ENCODE results near the gene ZFYVE28. TPM values are rescaled to one million over a fixed set of nuclear protein-coding genes. Genes with fewer than 3 reads are reported as not detected.

ZFYVE28 gene
- total and polyA plus RNA-seq, 2 experiments from 2014 or later, result 4.6 to 9.6 TPM

GRCh38 chr4:2299794-2300193, 118.7 kb downstream of the ZFYVE28 start:
- no peak for DNase-seq
- H3K4me1 ChIP-seq (ENCODE audit: insufficient read depth), result no peaks in the 10 kb centered on the region

DNA sequence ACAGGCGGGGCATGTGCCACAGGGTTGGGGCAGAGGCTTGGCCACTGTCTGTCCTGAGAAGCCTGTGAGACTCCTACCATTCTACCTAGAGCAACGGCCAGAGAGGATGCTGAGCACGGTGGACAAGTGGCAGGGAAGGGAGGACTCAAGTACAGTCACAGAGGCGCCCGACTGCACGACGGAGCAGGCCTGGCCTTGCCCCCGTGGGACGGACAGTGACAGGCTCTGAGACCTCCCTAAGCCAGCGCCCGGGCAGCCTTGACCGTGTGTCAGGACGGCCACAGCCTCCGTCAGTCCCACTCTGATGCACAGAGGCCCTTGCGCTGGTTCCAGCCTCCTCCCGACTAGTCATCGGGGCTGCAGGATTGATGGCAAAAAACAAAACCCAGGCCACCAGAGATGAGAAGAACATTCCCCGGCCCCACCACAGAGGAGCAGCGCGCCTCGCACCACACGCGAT, 119.9 kb downstream of the ZFYVE28 start:
- no peaks in the 10 kb centered on the region for H3F3A ChIP-seq (ENCODE audit: insufficient read depth)
- in situ Hi-C loops (cut with MboI), result no loop called here
- H3K27ac ChIP-seq, result no peak overlapping the region
- H4K20me1 ChIP-seq (ENCODE audit: insufficient read depth), result no peaks in the 10 kb centered on the region
- no peaks in the 10 kb centered on the region for H3K27me3 ChIP-seq (replicated peaks; ENCODE audit: insufficient read depth)
- H3K79me2 ChIP-seq (ENCODE audit: insufficient read depth), result no peaks in the 10 kb centered on the region
- H2AFZ ChIP-seq, result no peak overlapping the region
- H3K4me2 ChIP-seq (ENCODE audit: unreplicated experiment), result no peak overlapping the region
- 28 to 37% methylated on average over 23 of the region's 23 CpGs for WGBS, 2 experiments (ENCODE audit: low coverage in 1 of 2, low lambda C conversion rate in 2 of 2, missing lambda C conversion rate in 2 of 2)
- H3K4me1 ChIP-seq (ENCODE audit: insufficient read depth), result no peaks in the 10 kb centered on the region
- H3K4me3 ChIP-seq, result no peak overlapping the region
- no peaks in the 10 kb centered on the region for H3K9me3 ChIP-seq (ENCODE audit: low read depth)
- no peak overlapping the region for H3K9ac ChIP-seq
- TF ChIP-seq EZH2phosphoT487 (IDR thresholded peaks at IDR 0.05; ENCODE audit: insufficient read depth, low read depth) (no peak), EZH2 (IDR thresholded peaks at IDR 0.05; ENCODE audit: insufficient read depth, poor library complexity, severe bottlenecking) (no peak)
- no peaks in the 10 kb centered on the region for H3K36me3 ChIP-seq (ENCODE audit: low read depth)
- peak; percentile 40 for DNase-seq
- H3K9me2 ChIP-seq (ENCODE audit: insufficient read depth), result no peaks in the 10 kb centered on the region

More at GRCh38 chr4:2299794-2300193, 118.7 kb downstream of the ZFYVE28 start:
- Histone ChIP-seq H3K27ac (no peak overlapping the region), H2AFZ (no peak overlapping the region), H3K9me2 (ENCODE audit: insufficient read depth) (no peaks in the 10 kb centered on the region), H3K4me3 (no peak overlapping the region), H3K9me3 (ENCODE audit: low read depth) (no peaks in the 10 kb centered on the region), H3K27me3 (replicated peaks; ENCODE audit: insufficient read depth) (no peaks in the 10 kb centered on the region), H3K36me3 (ENCODE audit: low read depth) (no peaks in the 10 kb centered on the region), H3K9ac (no peak overlapping the region), H3F3A (ENCODE audit: insufficient read depth) (no peaks in the 10 kb centered on the region), H3K4me2 (ENCODE audit: unreplicated experiment) (no peak overlapping the region), H4K20me1 (ENCODE audit: insufficient read depth) (no peaks in the 10 kb centered on the region), H3K79me2 (ENCODE audit: insufficient read depth) (no peaks in the 10 kb centered on the region)
- in situ Hi-C loops (cut with MboI), result no loop called here
- TF ChIP-seq EZH2phosphoT487 (IDR thresholded peaks at IDR 0.05; ENCODE audit: insufficient read depth, low read depth), result no peak
- TF ChIP-seq EZH2 (IDR thresholded peaks at IDR 0.05; ENCODE audit: insufficient read depth, poor library complexity, severe bottlenecking), result no peak
- WGBS, 2 experiments (ENCODE audit: low coverage in 1 of 2, low lambda C conversion rate in 2 of 2, missing lambda C conversion rate in 2 of 2), result 97 to 100% methylated on average over 2 of the region's 2 CpGs

DNA sequence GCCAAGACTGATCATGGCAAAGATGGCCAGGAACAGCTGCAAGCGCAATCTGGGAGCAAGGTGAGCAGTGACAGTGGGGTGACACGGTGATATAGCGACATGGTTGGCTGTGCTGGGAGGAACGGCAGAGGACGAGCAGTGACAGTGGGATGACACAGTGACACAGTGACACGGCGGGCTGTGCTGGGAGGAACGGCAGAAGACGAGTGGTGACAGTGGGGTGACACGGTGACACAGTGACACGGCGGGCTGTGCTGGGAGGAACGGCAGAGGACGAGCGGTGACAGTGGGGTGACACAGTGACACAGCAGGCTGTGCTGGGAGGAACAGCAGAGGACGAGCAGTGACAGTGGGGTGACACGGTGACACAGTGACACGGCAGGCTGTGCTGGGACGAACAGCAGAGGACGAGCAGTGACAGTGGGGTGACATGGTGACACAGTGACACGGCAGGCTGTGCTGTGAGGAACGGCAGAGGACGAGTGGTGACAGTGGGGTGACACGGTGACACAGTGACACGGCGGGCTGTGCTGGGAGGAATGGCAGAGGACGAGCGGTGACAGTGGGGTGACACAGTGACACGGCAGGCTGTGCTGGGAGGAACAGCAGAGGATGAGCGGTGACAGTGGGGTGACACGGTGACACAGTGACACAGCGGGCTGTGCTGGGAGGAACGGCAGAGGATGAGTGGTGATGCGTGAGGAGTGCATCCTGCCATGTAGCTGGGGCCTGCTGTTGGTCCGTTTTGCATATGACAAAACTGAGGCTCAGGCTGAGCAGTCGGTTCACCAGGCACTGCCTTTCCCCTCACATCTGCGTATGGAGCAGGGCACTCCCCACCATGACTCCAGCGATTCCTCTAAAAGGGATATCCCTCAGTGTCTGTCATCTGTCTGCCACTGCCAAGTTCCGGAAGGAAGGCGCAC, 120.6 kb downstream of the ZFYVE28 start:
- no peaks in the 10 kb centered on the region for H3K79me2 ChIP-seq (ENCODE audit: insufficient read depth)
- in situ Hi-C loops (cut with MboI), result no loop called here
- no peak overlapping the region for H3K4me3 ChIP-seq
- H3K27ac ChIP-seq, result no peak overlapping the region
- H3K27me3 ChIP-seq (replicated peaks; ENCODE audit: insufficient read depth), result no peaks in the 10 kb centered on the region
- no peak overlapping the region for H2AFZ ChIP-seq
- H3K9ac ChIP-seq, result no peak overlapping the region
- no peak overlapping the region for H3K4me2 ChIP-seq (ENCODE audit: unreplicated experiment)
- no peaks in the 10 kb centered on the region for H3K9me2 ChIP-seq (ENCODE audit: insufficient read depth)
- TF ChIP-seq EZH2 (IDR thresholded peaks at IDR 0.05; ENCODE audit: insufficient read depth, poor library complexity, severe bottlenecking) (no peak), EZH2phosphoT487 (IDR thresholded peaks at IDR 0.05; ENCODE audit: insufficient read depth, low read depth) (no peak)
- H4K20me1 ChIP-seq (ENCODE audit: insufficient read depth), result no peaks in the 10 kb centered on the region
- H3K9me3 ChIP-seq (ENCODE audit: low read depth), result no peaks in the 10 kb centered on the region
- 0 out of 2 replicates have a peak, but pooled peaks cover 2% of the 10 kb centered on the region for H3F3A ChIP-seq (ENCODE audit: insufficient read depth)
- H3K36me3 ChIP-seq (ENCODE audit: low read depth), result no peaks in the 10 kb centered on the region
- no peak for DNase-seq
- H3K4me1 ChIP-seq (ENCODE audit: insufficient read depth), result peaks cover 4% of the 10 kb centered on the region
- WGBS, 2 experiments (ENCODE audit: low coverage in 1 of 2, low lambda C conversion rate in 2 of 2, missing lambda C conversion rate in 2 of 2), result 90 to 93% methylated on average over 23 to 40 of the region's 40 CpGs

DNA sequence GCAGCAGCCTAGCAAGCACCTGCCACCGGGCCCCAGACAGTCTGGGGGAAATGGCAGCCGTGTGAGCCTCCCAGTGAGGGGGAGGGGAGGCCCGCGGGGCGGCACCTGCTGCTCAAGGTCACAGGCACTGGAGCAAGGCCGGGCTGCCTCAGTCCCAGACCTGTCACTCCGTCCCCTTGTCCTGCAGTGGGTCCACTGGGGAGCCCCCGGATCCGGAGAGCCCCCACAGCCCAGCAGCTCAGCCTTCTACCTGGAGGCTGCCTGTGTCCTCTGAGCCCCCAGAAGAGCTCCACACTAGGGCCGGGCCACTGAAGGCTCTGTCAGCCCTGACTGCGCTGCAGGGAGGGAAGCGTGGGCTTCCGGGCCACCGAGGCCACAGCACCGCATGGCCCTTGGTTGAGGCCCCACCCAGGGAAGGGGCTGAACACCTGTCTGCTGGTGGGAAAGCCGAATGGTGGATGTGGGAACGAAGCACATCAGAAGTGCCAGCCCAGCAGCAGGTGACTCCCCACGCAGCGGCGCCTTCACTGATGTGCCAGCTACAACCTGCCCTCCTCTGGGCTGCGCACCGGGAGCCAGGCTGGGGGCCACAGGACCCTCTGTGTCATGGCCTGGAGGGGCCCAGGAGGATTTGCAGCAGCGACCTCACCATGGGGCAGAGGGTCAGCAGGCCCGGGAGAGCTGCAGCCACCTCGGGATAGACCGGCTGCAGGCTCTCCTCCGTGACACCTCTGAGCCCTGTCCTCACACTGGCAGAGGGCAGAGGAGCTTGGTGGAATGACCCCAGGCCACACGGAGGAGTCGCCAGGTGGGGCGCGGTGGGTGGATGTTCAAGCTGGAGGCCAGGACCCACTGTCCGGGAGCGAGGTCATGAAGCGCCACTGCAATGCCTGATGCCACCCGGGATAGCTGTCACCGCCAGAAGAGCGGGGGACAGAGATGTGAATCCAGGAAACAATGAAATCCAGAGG, 121.5 kb downstream of the ZFYVE28 start:
- Histone ChIP-seq H3F3A (ENCODE audit: insufficient read depth) (0 out of 2 replicates have a peak, but pooled peaks cover 6% of the 10 kb centered on the region), H3K9me2 (ENCODE audit: insufficient read depth) (no peaks in the 10 kb centered on the region), H3K9me3 (ENCODE audit: low read depth) (no peaks in the 10 kb centered on the region), H2AFZ (no peak overlapping the region), H3K4me2 (ENCODE audit: unreplicated experiment) (no peak overlapping the region), H3K27me3 (replicated peaks; ENCODE audit: insufficient read depth) (no peaks in the 10 kb centered on the region), H3K4me3 (no peak overlapping the region), H4K20me1 (ENCODE audit: insufficient read depth) (no peaks in the 10 kb centered on the region), H3K36me3 (ENCODE audit: low read depth) (no peaks in the 10 kb centered on the region), H3K4me1 (ENCODE audit: insufficient read depth) (peaks cover 9% of the 10 kb centered on the region), H3K9ac (no peak overlapping the region), H3K27ac (no peak overlapping the region), H3K79me2 (ENCODE audit: insufficient read depth) (no peaks in the 10 kb centered on the region)
- TF ChIP-seq EZH2phosphoT487 (IDR thresholded peaks at IDR 0.05; ENCODE audit: insufficient read depth, low read depth) (no peak), EZH2 (IDR thresholded peaks at IDR 0.05; ENCODE audit: insufficient read depth, poor library complexity, severe bottlenecking) (no peak)
- in situ Hi-C loops (cut with MboI), result no loop called here
- DNase-seq, result no peak
- WGBS, 2 experiments (ENCODE audit: low coverage in 1 of 2, low lambda C conversion rate in 2 of 2, missing lambda C conversion rate in 2 of 2), result 90 to 97% methylated on average over 30 to 34 of the region's 37 CpGs
